HepG2 (cell line): Measurements from ENCODE around the gene GNL1. TPM values are rescaled to one million over a fixed set of nuclear protein-coding genes. Genes with fewer than 3 reads are reported as not detected.

Source experiments
- ATAC-seq: fragments of 200-7000 bp; cut with Tn5 transposase; 3 replicates; pipeline ENCODE4 v1.9.1; 2020; ENCODE audit warnings: mild to moderate bottlenecking, moderate library complexity
- BruUV-seq: library from RNA; stranded (reverse); fragments of 400-500 nt; replicated peaks from 2 replicates; lab custom pipeline; 2021; lab: Mats Ljungman, UMichigan
- CTCF ChIA-PET: fragments of 300-600 bp; formaldehyde crosslinking; extraction: SDS; loops from one replicate; lab custom pipeline; 2021; ENCODE audit warnings: low total read pairs, inconsistent platforms, low intra/inter-chr PET ratio; lab: Yijun Ruan, JAX
- POLR2A ChIA-PET: fragments of 350-600 bp; sonication (Branson Sonifier 250); formaldehyde crosslinking; loops from one replicate; lab custom pipeline; 2020; ENCODE audit warnings: antibody characterized with exemption, inconsistent platforms; lab: Yijun Ruan, JAX
- DNase-seq: peaks from one replicate; pipeline ENCODE4 v3.0.0-alpha.2; 2015; ENCODE audit warnings: low spot score
- FAIRE-seq: peaks from 3 replicates; lab custom pipeline; 2011; peaks lifted over from hg19 to GRCh38; lab: Jason Lieb, UNC
- H2AFZ ChIP-seq: one replicate; pipeline ENCODE4 v1.6.1; 2011; ENCODE audit warnings: low read length, inconsistent platforms
- H3K27ac ChIP-seq: fragments of 300-600 bp; 3 replicates; pipeline ENCODE4 v1.8.0; 2011; ENCODE audit warnings: mixed run types, mild to moderate bottlenecking, mixed read lengths, low read length, inconsistent platforms; ENCODE audit not compliant: insufficient read depth; ENCODE audit errors: extremely low read length
- H3K27me3 ChIP-seq, 2 experiments: fragments of 200-600 bp in 1 of 2; 2 replicates in 1 of 2; 3 replicates in 1 of 2; pipeline versions ENCODE4 v1.6.0 to v1.8.0; 2011; ENCODE audit warnings: low read length in 2 of 2, mild to moderate bottlenecking in 2 of 2, moderate library complexity in 2 of 2, inconsistent platforms in 1 of 2; ENCODE audit not compliant: insufficient read depth in 2 of 2, control insufficient read depth in 1 of 2
- H3K36me3 ChIP-seq, 2 experiments: fragments of 200-600 bp in 1 of 2; replicated peaks in 1 of 2; 2 replicates in 1 of 2; 3 replicates in 1 of 2; pipeline versions ENCODE4 v1.5.1 to v1.8.0; 2011; ENCODE audit warnings: low read length in 2 of 2, inconsistent platforms in 1 of 2; ENCODE audit not compliant: insufficient read depth in 2 of 2, control insufficient read depth in 1 of 2
- H3K4me1 ChIP-seq: 2 replicates; pipeline ENCODE4 v1.5.1; 2012; ENCODE audit warnings: low read length, inconsistent platforms; ENCODE audit not compliant: insufficient read depth
- H3K4me2 ChIP-seq: 2 replicates; pipeline ENCODE4 v1.6.0; 2011; ENCODE audit warnings: low read depth, low read length, inconsistent platforms
- H3K4me3 ChIP-seq, 3 experiments: fragments of 200-600 bp in 1 of 3; sonication (generic), shearing (Covaris generic) in 1 of 3; replicated peaks in 1 of 3; 2 replicates each; pipeline ENCODE4 v1.5.1; 2011 to 2016; ENCODE audit warnings: low read length in 3 of 3, inconsistent platforms in 2 of 3, low read depth in 2 of 3, mild to moderate bottlenecking in 2 of 3, control low read depth in 1 of 3, mixed read lengths in 1 of 3; ENCODE audit not compliant: insufficient read depth in 1 of 3
- H3K79me2 ChIP-seq: one replicate; pipeline ENCODE4 v1.6.1; 2011; ENCODE audit warnings: low read length, inconsistent platforms; ENCODE audit not compliant: insufficient read depth
- H3K9ac ChIP-seq: 2 replicates; pipeline ENCODE4 v1.6.0; 2011; ENCODE audit warnings: mild to moderate bottlenecking, low read depth, low read length, inconsistent platforms; ENCODE audit not compliant: insufficient read depth
- H3K9me3 ChIP-seq: 2 replicates; pipeline ENCODE4 v1.5.1; 2012; ENCODE audit warnings: mild to moderate bottlenecking, low read length
- H4K20me1 ChIP-seq: 2 replicates; pipeline ENCODE4 v1.6.0; 2011; ENCODE audit warnings: inconsistent platforms, mild to moderate bottlenecking, low read length, moderate library complexity; ENCODE audit not compliant: insufficient read depth
- ARID2 ChIP-seq: sonication (generic); formaldehyde crosslinking; IDR thresholded peaks from 2 replicates; pipeline ENCODE4 v1.8.1; 2022; ENCODE audit warnings: mild to moderate bottlenecking, missing genetic modification reagents, borderline replicate concordance
- CTCF ChIP-seq: sonication (generic); formaldehyde crosslinking; IDR thresholded peaks from 2 replicates; pipeline ENCODE4 v1.5.0; 2020; ENCODE audit warnings: mild to moderate bottlenecking, missing genetic modification reagents, moderate library complexity
- FOSL1 ChIP-seq: sonication (generic); formaldehyde crosslinking; IDR thresholded peaks from 2 replicates; pipeline ENCODE4 v1.9.0; 2021; ENCODE audit warnings: missing genetic modification reagents, borderline replicate concordance
- GLI4 ChIP-seq: sonication (generic); formaldehyde crosslinking; IDR thresholded peaks from 2 replicates; pipeline ENCODE4 v1.5.1; 2020; ENCODE audit warnings: missing genetic modification reagents, mild to moderate bottlenecking, moderate library complexity, borderline replicate concordance
- KAT8 ChIP-seq: IDR thresholded peaks from 2 replicates; pipeline ENCODE4 v1.6.1; 2016; ENCODE audit warnings: missing genetic modification reagents, missing compliant biosample characterization
- LCORL ChIP-seq, 2 experiments: fragments of 450-650 bp in 1 of 2; sonication (generic) in 1 of 2; formaldehyde crosslinking in 1 of 2; IDR thresholded peaks; 2 replicates each; pipeline versions ENCODE4 v1.5.0 to v1.6.1; 2017 to 2020; ENCODE audit warnings: antibody characterized with exemption in 1 of 2, missing genetic modification reagents in 1 of 2
- MAFG ChIP-seq: sonication (generic); formaldehyde crosslinking; IDR thresholded peaks from 2 replicates; pipeline ENCODE4 v1.5.1; 2020; ENCODE audit warnings: mild to moderate bottlenecking, missing genetic modification reagents
- MATR3 ChIP-seq: sonication (generic); formaldehyde crosslinking; IDR thresholded peaks from 2 replicates; pipeline ENCODE4 v1.4.0; 2020; ENCODE audit warnings: missing genetic modification reagents
- NBN ChIP-seq: fragments of 450-650 bp; conservative IDR thresholded peaks from 2 replicates; pipeline ENCODE4 v1.6.1; 2017
- NKX3-1 ChIP-seq: sonication (generic); formaldehyde crosslinking; IDR thresholded peaks from 2 replicates; pipeline ENCODE4 v1.5.0; 2020; ENCODE audit warnings: missing genetic modification reagents
- RAD21 ChIP-seq: fragments of 450-650 bp; formaldehyde crosslinking; IDR thresholded peaks from 2 replicates; pipeline ENCODE4 v1.5.0; 2020; ENCODE audit warnings: mild to moderate bottlenecking
- SMC3 ChIP-seq: IDR thresholded peaks from 2 replicates; pipeline ENCODE4 v1.6.1; 2011; ENCODE audit warnings: low read length, improper control_type of control experiment
- STAG1 ChIP-seq: sonication (generic); formaldehyde crosslinking; IDR thresholded peaks from 2 replicates; pipeline ENCODE4 v1.4.0; 2020; ENCODE audit warnings: missing genetic modification reagents
- ZNF605 ChIP-seq: sonication (generic); formaldehyde crosslinking; IDR thresholded peaks from 2 replicates; pipeline ENCODE4 v1.8.0; 2022; ENCODE audit warnings: mild to moderate bottlenecking, missing genetic modification reagents
- ZNF639 ChIP-seq: conservative IDR thresholded peaks from 2 replicates; pipeline ENCODE4 v1.6.1; 2018; ENCODE audit warnings: missing genetic modification reagents
- WGBS: methylation state at CpG from one replicate; pipeline ENCODE4 v1.1.6; 2017; ENCODE audit warnings: low lambda C conversion rate; 5-methylcytosine and 5-hydroxymethylcytosine counted together
- in situ Hi-C: cut with HindIII; loops from 2 replicates; pipeline ENCODE4 v1.10.0; 2017; ENCODE audit warnings: low pct_unique_long_range_greater_than_20kb; ENCODE audit not compliant: extremely low pct_ligation_motif_present
- intact Hi-C: fragments of 100-400 bp; cut with micrococcal nuclease; formaldehyde crosslinking; loops from one replicate; pipeline ENCODE4 v1.10.0; 2022; ENCODE audit not compliant: unreplicated experiment
- polyA plus RNA-seq, 8 experiments: library from polyadenylated mRNA; depleted of rRNA in 3 of 8; stranded (reverse) in 7 of 8; unstranded in 1 of 8; fragments of >200 nt; fragmentation: Illumina TruSeq in 4 of 8; extraction: Trizol in 4 of 8; gene quantifications; 2 replicates each; pipeline versions ENCODE4 v1.2.1 to v1.2.3, GENCODE V29; 2011 to 2016; ENCODE audit warnings: low read depth in 4 of 8, missing spikeins in 1 of 8, mixed read lengths in 1 of 8; ENCODE audit not compliant: insufficient read depth in 1 of 8
- total RNA-seq, 5 experiments: library from RNA; depleted of rRNA; stranded (reverse); fragments of >200 nt; fragmentation: Illumina TruSeq; extraction: Trizol; gene quantifications; 2 replicates each; pipeline ENCODE4 v1.2.3, GENCODE V29; 2016; ENCODE audit warnings: low read depth in 1 of 5
- TF ChIP-seq, protein P1 (sequence below): sonication (generic); formaldehyde crosslinking; IDR thresholded peaks from 2 replicates; pipeline ENCODE4 v1.8.0; 2022; ENCODE audit warnings: mild to moderate bottlenecking, missing genetic modification reagents

Gene GNL1
- total and polyA plus RNA-seq, 2 of the 13 experiments (the other 11 are each of a cell fraction or from before 2014, with no cell fraction given) = 35.0 to 55.6 TPM

DNA sequence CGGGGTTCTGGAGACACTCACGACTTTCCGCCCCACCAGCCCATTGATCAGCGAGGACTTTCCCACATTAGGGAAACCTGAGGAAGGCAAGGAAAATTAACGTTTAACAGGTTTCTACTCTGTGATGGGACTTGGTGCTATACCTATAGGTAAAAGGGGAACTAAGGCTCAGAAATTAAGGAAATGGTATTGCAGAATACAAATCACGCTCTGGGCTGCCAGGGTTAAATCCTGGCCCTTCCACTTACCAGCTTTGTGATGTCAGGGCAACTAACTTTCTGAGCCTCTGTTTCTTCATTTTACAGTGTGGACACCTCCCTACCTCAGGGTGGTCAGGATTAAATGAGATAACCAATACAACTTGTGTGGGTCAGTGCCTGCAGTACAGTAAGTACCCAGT, 8.8 kb downstream of the GNL1 start (continued):
- TF ChIP-seq ZNF639 (CRISPR knock-in tag) (no peak), MATR3 (CRISPR knock-in tag) (no peak), LCORL (IDR thresholded peaks at IDR 0.05) (no peak), LCORL (CRISPR knock-in tag; IDR thresholded peaks at IDR 0.05) (no peak), FOSL1 (CRISPR knock-in tag) (no peak), ARID2 (CRISPR knock-in tag) (no peak)

GRCh38 chr6:30544666-30545272, 11.5 kb downstream of the GNL1 start:
- DNase-seq (peak; percentile 55), ATAC-seq (peak; percentile 64), FAIRE-seq (peak; percentile 98)
- H2AFZ ChIP-seq = no peak overlapping the region
- no peak overlapping the region for H3K9ac ChIP-seq
- no peaks in the 10 kb centered on the region for H3K9me3 ChIP-seq
- no peaks in the 10 kb centered on the region for H3K27me3 ChIP-seq
- CTCF ChIA-PET = interaction anchor here (1.1 to 6.6 kb wide), 3 partner anchors 12 to 61 kb away, joined by 3 to 110 read pairs (median 9); no protein-coding TSS in a partner anchor
- in situ Hi-C loops (loop anchor here (5.0 kb wide), 1 partner anchor 62 kb away; no protein-coding TSS in a partner anchor), intact Hi-C loops (loop anchor here (1.0 to 10.0 kb wide), 2 partner anchors 61 to 130 kb away; partner anchors contain the start of gene DHX16)
- no peaks in the 10 kb centered on the region; the same call in 1 of the 2 replicates for H4K20me1 ChIP-seq
- no peak overlapping the region for H3K4me3 ChIP-seq
- WGBS = 39% methylated on average over 6 of the region's 6 CpGs
- no TSS peak for BruUV-seq
- no peak overlapping the region for H3K4me2 ChIP-seq
- peaks cover 7% of the 10 kb centered on the region; the same call in 1 of the 2 replicates for H3K4me1 ChIP-seq
- POLR2A ChIA-PET = interaction anchor here (0.6 to 2.1 kb wide), 5 partner anchors 10 to 63 kb away, joined by 3 to 9 read pairs (median 5); partner anchors contain the start of gene PRR3
- no peak overlapping the region for H3K27ac ChIP-seq
- no peaks in the 10 kb centered on the region for H3K79me2 ChIP-seq
- H3K36me3 ChIP-seq = peaks cover 8 to 32% of the 10 kb centered on the region in 2 experiments; a peak in 4 of 5 replicates
- TF ChIP-seq ZNF605 (no peak), KAT8 (CRISPR knock-in tag) (0 out of 2 replicates have a peak, but pooled peaks have one; percentile 21), MAFG (CRISPR knock-in tag) (no peak), NKX3-1 (CRISPR knock-in tag) (no peak), STAG1 (CRISPR knock-in tag) (peak; percentile 69), RAD21 (CRISPR knock-in tag) (peak; percentile 70), NBN (no peak), SMC3 (peak; percentile 94), CTCF (peak; percentile 82), GLI4 (no peak)
- TF ChIP-seq, protein P1, sequence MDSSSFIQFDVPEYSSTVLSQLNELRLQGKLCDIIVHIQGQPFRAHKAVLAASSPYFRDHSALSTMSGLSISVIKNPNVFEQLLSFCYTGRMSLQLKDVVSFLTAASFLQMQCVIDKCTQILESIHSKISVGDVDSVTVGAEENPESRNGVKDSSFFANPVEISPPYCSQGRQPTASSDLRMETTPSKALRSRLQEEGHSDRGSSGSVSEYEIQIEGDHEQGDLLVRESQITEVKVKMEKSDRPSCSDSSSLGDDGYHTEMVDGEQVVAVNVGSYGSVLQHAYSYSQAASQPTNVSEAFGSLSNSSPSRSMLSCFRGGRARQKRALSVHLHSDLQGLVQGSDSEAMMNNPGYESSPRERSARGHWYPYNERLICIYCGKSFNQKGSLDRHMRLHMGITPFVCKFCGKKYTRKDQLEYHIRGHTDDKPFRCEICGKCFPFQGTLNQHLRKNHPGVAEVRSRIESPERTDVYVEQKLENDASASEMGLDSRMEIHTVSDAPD (CRISPR knock-in tag) = no peak
